Activated gamma-delta T cell treated with Interleukin-2 at 50 U/mL for 16 hours (primary cell): ENCODE measurements around the gene MANSC4.
"Not testable (repeated sequence)": the region's sequence is repeated elsewhere in the genome, so short reads cannot be mapped to it uniquely, and the experiment has no call there.

Experiments
- DNase-seq: peaks from one replicate; pipeline ENCODE4 v3.0.0-alpha.2; 2020

Gene MANSC4

GRCh38 chr12:27747111-27747820 is 32.8 kb downstream of the MANSC4 start:
- DNase-seq = no peak

GRCh38 chr12:27745734-27746133 is 34.3 kb downstream of the MANSC4 start:
- not testable (repeated sequence) for DNase-seq

DNA sequence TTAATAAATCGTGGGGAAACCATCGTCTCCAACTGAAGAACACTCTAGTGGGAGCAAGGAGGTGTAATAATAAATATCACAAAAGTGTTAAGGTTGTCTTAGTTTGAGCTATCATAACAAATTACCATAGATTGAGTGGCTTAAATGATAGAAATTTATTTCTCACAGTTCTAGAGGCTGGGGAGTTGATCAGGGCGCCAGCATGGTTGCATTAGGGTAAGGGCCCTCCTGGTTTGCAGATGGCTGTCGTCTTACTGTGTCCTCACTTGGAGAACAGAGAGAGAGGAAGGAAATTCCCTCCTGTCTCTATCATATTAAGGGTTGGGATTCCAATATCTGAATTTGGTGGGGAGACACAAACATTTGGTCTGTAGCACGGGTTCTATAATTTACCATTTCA is 36.4 kb downstream of the MANSC4 start:
- DNase-seq = no peak

- not testable (repeated sequence) for DNase-seq
Observed at GRCh38 chr12:27734321-27734720, 45.7 kb downstream of the MANSC4 start.

- DNase-seq = no peak
Observed at GRCh38 chr12:27733791-27734190, 46.2 kb downstream of the MANSC4 start.

- no peak for DNase-seq
Observed at GRCh38 chr12:27733052-27733656, 46.9 kb downstream of the MANSC4 start.

DNA sequence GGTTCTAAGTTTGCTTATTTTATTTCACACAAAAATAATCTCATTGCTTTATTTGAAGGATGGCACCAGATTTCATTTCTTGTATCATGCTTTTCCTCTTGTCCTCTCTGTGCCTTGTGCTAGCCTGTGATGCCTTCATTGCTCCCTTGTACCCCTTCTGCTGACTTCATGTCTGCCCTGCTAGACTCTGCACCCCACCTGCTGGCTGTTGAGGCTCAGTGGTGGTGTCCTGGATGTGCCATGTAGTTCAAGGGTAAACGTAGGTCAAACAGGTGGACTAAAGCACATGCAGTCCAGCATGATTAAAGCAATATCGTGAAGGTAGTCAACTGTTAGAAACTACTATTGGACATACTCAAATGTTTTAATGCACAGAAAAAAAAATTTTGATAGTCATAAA is 47.8 kb downstream of the MANSC4 start:
- no peak for DNase-seq

DNA sequence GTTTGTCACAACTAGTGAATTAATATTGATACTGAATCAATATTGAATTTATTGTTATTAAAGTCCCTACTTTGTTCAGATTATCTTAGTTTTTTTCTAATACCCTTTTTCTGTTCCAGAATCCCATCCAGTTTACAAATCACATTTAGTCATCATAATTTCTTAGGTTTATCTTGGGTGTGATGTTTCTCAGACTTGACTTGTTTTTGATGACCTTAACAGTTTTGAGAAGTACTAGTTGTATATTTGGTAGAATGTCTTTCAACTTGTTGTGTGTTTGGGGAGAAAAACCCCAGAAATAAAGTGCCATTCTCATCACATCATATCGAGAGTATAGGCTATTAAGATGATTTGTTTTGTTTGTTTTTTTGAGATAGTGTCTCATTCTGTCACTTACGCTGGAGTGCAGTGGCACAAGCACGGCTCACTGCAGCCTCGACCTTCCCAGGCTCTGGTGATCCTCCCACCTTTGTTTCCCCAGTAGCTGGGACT is 49.9 kb downstream of the MANSC4 start:
- no peak for DNase-seq

GRCh38 chr12:27723212-27723611 is 56.8 kb downstream of the MANSC4 start:
- no peak for DNase-seq
